GM12892 (cell line): ENCODE measurements around the gene NIBAN1. TPM values are rescaled to one million over a fixed set of nuclear protein-coding genes. Genes with fewer than 3 reads are reported as not detected.
"Not testable (repeated sequence)": the region's sequence is repeated elsewhere in the genome, so short reads cannot be mapped to it uniquely, and the experiment has no call there.

Experiments used
- DNase-seq: peaks from one replicate; pipeline ENCODE4 v3.0.0; 2011; ENCODE audit not compliant: insufficient read length
- FAIRE-seq: peaks from 2 replicates; lab custom pipeline; 2011; peaks lifted over from hg19 to GRCh38; lab: Jason Lieb, UNC
- POLR2A ChIP-seq: IDR thresholded peaks from 2 replicates; pipeline ENCODE4 v1.6.1; 2011; ENCODE audit warnings: low read depth, low read length, control low read depth
- POLR2AphosphoS5 ChIP-seq: IDR thresholded peaks from 2 replicates; pipeline ENCODE4 v1.6.1; 2011; ENCODE audit warnings: low read depth, low read length, control low read depth
- TAF1 ChIP-seq: IDR thresholded peaks from 2 replicates; pipeline ENCODE4 v1.6.1; 2011; ENCODE audit warnings: low read depth, mild to moderate bottlenecking, control low read depth, low read length, borderline replicate concordance
- polyA plus RNA-seq: library from polyadenylated mRNA; unstranded; fragments of >200 nt; gene quantifications from one replicate; pipeline ENCODE4 v1.2.1, GENCODE V29; 2012; ENCODE audit warnings: missing spikeins, inconsistent platforms; ENCODE audit not compliant: missing spikeins

The NIBAN1 gene, protein sequence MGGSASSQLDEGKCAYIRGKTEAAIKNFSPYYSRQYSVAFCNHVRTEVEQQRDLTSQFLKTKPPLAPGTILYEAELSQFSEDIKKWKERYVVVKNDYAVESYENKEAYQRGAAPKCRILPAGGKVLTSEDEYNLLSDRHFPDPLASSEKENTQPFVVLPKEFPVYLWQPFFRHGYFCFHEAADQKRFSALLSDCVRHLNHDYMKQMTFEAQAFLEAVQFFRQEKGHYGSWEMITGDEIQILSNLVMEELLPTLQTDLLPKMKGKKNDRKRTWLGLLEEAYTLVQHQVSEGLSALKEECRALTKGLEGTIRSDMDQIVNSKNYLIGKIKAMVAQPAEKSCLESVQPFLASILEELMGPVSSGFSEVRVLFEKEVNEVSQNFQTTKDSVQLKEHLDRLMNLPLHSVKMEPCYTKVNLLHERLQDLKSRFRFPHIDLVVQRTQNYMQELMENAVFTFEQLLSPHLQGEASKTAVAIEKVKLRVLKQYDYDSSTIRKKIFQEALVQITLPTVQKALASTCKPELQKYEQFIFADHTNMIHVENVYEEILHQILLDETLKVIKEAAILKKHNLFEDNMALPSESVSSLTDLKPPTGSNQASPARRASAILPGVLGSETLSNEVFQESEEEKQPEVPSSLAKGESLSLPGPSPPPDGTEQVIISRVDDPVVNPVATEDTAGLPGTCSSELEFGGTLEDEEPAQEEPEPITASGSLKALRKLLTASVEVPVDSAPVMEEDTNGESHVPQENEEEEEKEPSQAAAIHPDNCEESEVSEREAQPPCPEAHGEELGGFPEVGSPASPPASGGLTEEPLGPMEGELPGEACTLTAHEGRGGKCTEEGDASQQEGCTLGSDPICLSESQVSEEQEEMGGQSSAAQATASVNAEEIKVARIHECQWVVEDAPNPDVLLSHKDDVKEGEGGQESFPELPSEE
- 31.5 TPM for polyA plus RNA-seq

DNA sequence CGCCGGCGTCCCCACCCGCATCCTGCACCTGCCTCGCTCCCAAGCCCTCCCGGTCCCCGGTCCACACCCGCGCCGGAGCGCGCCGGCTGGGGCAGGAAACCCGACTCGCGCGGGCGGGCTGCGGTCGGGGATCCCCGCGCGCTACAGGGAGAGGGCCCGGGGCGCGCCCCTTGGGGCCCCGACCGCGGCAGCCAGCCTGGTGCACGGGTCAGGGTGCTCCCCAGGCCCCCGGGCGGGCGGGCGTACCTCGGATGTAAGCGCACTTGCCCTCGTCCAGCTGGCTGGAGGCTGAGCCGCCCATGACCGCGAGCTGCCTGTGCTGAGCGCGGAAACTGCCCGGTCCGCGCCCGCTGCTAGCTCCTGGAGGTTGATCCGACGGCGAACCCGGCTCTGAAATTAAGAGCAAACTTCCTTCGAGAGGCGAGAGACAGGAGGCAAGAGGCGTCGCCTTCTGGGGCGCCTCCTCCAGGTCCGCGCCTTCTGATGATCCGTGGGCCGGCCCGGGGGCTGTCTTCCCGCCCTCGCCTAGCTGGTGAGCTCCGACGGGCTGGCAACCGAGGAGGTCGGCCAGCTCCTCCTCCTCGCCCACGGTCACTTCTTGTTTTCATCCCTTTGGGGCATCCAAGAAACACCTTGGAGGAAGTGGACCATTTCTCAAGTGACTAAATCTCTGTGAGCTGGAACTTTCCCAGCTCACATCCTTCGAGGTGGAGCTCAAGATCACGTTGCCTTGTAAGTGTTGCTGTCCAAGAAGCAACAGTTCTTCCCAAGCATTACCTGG lies at the start of gene NIBAN1:
TSS of gene NIBAN1 (minus strand) at position 453 of the 781 bp plus-strand sequence. CDS start at position 301, 152 bp downstream.
- TF ChIP-seq POLR2AphosphoS5 (peak; percentile 77; the same call in 1 of the 2 replicates), TAF1 (peak; percentile 63; the same call in 1 of the 2 replicates), POLR2A (peak; percentile 84)
- peak; percentile 56 for DNase-seq
- no peak for FAIRE-seq

DNA sequence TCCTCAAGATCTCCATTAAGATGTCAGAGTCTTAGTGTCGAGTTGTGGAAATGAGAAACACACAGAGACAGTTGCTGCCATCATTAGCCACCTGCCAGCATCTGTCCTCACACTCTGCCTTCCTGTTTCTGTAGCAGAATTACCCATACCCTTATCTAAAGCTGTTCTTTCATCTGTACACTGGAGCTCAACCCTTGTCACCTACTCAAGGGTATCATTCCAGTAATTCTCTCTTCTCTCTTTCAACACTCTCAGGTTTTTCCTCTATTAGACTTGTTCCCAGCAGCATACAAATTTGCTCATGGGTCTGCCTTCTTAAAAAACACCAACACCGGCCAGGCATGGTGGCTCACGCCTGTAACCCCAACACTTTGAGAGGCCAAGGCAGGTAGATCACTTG lies 43.7 kb upstream of the NIBAN1 start:
- DNase-seq: no peak
- TF ChIP-seq TAF1: no peak
- TF ChIP-seq POLR2AphosphoS5: no peak
- TF ChIP-seq POLR2A: no peak
- FAIRE-seq: no peak

DNA sequence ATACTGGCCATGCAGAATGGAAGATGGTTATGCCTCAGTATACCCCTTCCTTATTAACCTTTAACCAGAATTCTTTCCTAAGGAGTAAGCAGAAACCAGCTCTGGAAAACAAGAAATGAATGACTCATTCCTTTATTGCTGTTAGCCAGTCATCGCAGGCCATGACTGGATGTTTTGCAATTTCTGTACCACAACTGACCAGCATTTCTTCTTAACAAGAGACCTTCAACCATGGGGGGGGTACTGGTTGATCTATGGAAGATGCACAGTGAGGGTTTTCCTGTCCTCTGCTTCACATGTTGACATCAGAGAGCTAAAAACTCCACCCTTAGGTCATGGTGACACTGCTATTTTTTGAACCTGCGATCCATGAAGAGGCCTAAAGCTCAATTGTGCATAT lies 43.0 kb upstream of the NIBAN1 start:
- FAIRE-seq: no peak
- DNase-seq: no peak
- no peak for TF ChIP-seq POLR2AphosphoS5
- TF ChIP-seq POLR2A: no peak
- no peak for TF ChIP-seq TAF1

DNA sequence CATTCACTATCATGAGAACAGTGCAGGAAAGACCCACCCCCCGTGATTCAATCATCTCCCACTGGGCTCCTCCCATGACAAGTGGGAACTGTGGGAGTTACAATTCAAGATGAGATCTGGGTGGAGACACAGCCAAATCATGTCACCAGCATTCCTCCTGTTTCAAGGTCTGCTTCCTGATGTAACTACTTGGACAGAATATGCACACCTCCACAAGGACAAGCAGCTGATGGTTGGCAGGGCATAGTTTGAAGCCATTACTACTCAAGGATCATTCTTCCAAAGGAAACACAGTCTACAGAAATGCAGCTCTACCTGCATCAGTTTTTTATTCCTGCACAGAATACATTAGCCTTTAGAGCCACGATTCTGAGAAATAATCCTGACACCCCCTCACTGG lies 42.6 kb upstream of the NIBAN1 start:
- FAIRE-seq (no peak), DNase-seq (no peak)
- no peak for TF ChIP-seq POLR2A
- no peak for TF ChIP-seq POLR2AphosphoS5
- TF ChIP-seq TAF1: no peak

DNA sequence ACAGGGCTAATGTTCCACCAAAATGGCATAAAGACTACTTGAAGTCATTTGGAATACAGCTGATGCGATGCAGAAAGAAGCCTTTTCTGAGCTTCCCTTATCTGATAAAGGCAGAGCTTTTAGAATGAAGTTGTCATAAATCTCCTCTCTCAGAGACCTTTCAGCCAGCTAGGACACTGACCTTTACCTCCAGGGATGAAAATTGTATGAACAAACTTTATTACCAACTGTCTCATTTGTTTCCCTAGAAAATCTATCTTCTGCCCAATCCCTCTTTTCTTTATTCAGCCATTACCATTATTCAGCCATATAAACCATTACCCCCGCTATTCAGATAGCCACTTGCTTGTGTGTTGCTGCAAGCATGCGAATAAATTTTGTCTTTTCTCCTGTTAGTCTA lies 41.3 kb upstream of the NIBAN1 start:
- no peak for DNase-seq
- TF ChIP-seq TAF1 (no peak), POLR2AphosphoS5 (no peak), POLR2A (no peak)
- FAIRE-seq: no peak

DNA sequence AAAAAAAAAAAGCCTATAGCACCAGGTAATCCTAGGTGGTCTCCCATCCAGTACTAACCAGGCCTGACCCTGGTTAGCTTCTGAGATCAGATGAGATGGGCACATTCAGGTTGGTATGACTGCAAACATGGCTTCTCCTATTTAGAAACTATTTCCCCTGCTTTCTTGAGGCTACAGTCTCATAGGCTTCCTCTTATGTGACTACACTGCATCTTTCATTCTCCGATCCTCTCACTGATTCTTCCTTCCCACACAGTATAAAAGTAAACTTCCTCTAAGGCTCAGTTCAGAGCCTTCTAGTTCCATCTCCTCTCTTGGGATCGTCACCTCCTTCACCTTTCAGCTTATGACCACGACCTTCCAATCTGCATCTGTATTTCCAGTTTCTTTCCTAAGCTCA lies 40.6 kb upstream of the NIBAN1 start:
- no peak for DNase-seq
- no peak for FAIRE-seq
- TF ChIP-seq POLR2AphosphoS5: no peak
- TF ChIP-seq TAF1: no peak
- TF ChIP-seq POLR2A: no peak

DNA sequence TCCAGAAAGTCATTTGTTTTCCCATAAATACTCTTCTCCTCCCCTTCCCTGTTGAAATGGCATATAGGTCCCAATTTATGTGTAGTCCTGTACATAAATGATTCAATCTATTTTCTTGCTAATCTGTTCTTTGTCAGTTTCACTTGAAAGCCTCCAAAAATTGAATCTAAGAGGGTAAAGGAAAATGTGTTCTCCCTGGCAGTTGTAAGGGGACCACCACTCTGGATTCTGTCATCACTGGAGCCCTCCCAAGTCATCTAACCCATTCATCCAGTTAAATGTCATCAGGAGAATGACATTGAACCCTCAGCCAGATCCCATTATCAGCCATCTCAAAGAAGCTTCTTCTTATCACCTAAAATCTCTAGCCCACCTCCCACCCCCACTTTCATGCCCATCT lies 36.1 kb upstream of the NIBAN1 start:
- DNase-seq: no peak
- TF ChIP-seq POLR2AphosphoS5 (no peak), TAF1 (no peak), POLR2A (no peak)
- no peak for FAIRE-seq

DNA sequence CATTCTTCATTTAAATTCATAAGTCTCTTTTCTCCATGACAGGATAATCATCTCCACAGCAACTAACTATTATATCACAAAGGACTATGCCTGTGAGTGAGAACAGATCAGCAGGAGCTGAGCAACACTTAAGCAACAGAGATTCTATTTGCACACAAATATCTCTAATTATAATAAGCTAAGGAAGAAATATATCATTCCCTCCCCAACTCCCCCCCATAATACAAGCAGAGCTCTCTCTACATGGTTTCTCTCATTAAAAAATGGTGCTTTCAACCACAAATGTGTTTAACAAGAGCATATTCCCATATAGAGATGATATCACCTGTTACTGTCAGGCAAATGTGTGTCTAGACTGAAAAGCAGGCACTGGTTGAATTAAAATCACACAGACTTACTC lies 34.5 kb upstream of the NIBAN1 start:
- DNase-seq (no peak), FAIRE-seq (no peak)
- TF ChIP-seq POLR2A: no peak
- no peak for TF ChIP-seq POLR2AphosphoS5
- TF ChIP-seq TAF1: no peak

DNA sequence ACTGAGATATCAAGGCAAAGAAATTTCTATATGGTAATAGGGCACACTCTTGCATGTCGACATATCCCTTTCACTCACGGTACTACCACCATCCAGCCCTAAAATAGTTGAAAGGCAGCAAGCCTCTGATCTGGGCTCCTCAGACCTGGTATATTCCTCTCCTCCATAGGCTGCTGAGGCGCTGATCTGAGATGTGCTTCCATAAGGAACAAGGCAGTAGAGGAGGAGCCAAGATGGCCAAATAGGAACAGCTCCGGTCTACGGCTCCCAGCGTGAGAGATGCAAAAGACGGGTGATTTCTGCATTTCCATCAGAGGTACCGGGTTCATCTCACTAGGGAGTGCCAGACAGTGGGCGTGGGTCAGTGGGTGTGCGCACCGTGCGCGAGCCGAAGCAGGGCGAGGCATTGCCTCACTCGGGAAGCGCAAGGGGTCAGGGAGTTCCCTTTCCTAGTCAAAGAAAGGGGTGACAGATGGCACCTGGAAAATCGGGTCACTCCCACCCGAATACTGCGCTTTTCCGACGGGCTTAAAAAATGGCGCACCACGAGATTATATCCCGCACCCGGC lies 27.1 kb upstream of the NIBAN1 start:
- DNase-seq, FAIRE-seq: not testable (repeated sequence)

DNA sequence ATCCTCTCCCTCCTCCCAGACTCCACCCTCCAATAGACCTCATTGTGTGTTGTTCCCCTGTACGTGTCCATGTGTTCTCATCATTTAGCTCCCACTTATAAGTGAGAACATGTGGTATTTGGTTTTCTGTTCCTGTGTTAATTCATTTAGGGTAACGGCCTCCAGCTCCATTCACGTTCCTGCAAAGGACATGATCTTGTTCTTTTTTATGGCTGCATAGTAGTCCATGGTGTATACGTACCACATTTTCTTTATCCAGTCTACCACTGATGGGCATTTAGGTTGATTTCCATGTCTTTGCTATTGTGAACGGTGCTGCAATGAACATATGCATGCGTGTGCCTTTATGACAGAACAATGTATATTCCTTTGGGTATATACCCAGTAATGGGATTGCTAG lies 25.7 kb upstream of the NIBAN1 start:
- not testable (repeated sequence) for FAIRE-seq, DNase-seq

DNA sequence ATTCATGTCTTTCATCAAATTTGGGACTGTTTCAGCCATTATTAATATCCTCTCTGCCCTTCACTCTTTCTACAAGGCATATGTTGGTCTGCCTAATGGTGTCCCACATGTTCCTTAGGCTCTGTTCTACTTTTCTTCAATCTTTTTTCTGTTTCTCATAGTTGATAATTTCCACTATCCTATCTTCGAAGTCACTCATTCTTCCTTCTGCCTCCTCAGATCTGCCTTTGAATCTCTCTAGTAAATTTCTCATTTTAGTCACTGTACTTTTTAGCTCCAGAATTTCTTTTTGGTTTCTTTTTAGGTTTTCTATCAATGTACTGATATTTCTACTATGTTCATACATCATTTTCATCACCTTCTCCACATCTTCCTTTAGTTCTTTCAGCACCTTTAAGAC lies 20.0 kb upstream of the NIBAN1 start:
- no peak for FAIRE-seq
- DNase-seq: no peak
- TF ChIP-seq POLR2AphosphoS5 (no peak), TAF1 (no peak), POLR2A (no peak)
